ENCODE measurements around the gene GCK.

DNA sequence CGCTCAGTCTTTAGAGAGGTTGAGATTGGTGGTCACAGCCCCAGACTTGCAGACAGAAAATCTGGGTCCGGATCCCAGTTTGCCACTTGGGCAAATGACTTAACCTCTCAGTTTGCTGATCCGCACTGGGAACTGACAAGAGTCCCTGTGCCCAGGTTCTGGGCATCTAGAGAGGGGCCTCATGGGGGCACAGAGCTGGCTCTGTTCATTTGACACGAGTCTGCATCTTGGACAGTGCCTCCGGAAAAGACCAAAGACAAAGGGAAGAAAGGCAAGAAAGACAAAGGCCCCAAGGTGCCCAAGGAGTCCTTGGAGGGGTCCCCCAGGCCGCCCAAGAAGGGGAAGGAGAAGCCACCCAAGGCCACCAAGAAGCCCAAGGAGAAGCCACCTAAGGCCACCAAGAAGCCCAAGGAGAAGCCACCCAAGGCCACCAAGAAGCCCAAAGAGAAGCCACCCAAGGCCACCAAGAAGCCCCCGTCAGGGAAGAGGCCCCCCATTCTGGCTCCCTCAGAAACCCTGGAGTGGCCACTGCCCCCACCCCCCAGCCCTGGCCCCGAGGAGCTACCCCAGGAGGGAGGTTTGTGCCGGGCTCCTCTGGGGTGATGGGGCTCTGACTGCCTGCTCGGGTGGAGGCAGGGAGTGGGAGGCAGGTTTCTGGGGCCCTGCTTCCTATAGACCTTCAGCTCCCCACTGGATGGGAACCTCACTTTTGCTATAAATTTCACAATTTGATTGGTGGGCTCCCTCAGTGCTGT is 82.8 kb downstream of the GCK start:
- TF ChIP-seq, protein P1, sequence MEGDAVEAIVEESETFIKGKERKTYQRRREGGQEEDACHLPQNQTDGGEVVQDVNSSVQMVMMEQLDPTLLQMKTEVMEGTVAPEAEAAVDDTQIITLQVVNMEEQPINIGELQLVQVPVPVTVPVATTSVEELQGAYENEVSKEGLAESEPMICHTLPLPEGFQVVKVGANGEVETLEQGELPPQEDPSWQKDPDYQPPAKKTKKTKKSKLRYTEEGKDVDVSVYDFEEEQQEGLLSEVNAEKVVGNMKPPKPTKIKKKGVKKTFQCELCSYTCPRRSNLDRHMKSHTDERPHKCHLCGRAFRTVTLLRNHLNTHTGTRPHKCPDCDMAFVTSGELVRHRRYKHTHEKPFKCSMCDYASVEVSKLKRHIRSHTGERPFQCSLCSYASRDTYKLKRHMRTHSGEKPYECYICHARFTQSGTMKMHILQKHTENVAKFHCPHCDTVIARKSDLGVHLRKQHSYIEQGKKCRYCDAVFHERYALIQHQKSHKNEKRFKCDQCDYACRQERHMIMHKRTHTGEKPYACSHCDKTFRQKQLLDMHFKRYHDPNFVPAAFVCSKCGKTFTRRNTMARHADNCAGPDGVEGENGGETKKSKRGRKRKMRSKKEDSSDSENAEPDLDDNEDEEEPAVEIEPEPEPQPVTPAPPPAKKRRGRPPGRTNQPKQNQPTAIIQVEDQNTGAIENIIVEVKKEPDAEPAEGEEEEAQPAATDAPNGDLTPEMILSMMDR (IDR thresholded peaks at IDR 0.05; ENCODE audit: poor library complexity) = no peak
- no peak for TF ChIP-seq EZH2 (IDR thresholded peaks at IDR 0.05; ENCODE audit: borderline replicate concordance)
